Thoracic aorta (tissue), 2 donors: ENCODE measurements around the gene PTPN4. TPM values are rescaled to one million over a fixed set of nuclear protein-coding genes. Genes with fewer than 3 reads are reported as not detected.

ENCODE experiments used
- ATAC-seq: fragments of 150-250 bp; one replicate; pipeline ENCODE4 v1.8.0; 2017; ENCODE audit warnings: low read depth; ENCODE audit not compliant: insufficient number of reproducible peaks, low FRiP score
- DNase-seq: peaks from one replicate; pipeline ENCODE4 v3.0.0-alpha.2; 2020; ENCODE audit warnings: low spot score
- H3K27ac ChIP-seq, 2 donors: fragments of 200-600 bp; sonication (generic); 1 replicate in 1 of 2; 2 replicates in 1 of 2; pipeline ENCODE4 v1.5.1; 2016; ENCODE audit warnings: mild to moderate bottlenecking in 2 of 2, moderate library complexity in 2 of 2
- H3K27me3 ChIP-seq: fragments of 200-600 bp; sonication (generic); replicated peaks from 2 replicates; pipeline ENCODE4 v1.6.0; 2016; ENCODE audit warnings: mild to moderate bottlenecking; ENCODE audit not compliant: insufficient read depth
- H3K36me3 ChIP-seq: fragments of 200-600 bp; sonication (generic); one replicate; pipeline ENCODE4 v1.5.1; 2016
- H3K4me1 ChIP-seq, 2 donors: fragments of 200-600 bp; sonication (generic); 1 replicate in 1 of 2; 2 replicates in 1 of 2; pipeline versions ENCODE4 v1.5.1 to v1.6.0; 2016; ENCODE audit warnings: low read depth in 2 of 2, mild to moderate bottlenecking in 1 of 2; ENCODE audit not compliant: control insufficient read depth in 1 of 2
- H3K4me3 ChIP-seq: fragments of 200-600 bp; sonication (generic); 2 replicates; pipeline ENCODE4 v1.5.1; 2016; ENCODE audit warnings: mild to moderate bottlenecking
- H3K9me3 ChIP-seq: fragments of 200-600 bp; sonication (generic); 2 replicates; pipeline ENCODE4 v1.5.1; 2016
- CTCF ChIP-seq: fragments of 200-600 bp; sonication (generic); IDR thresholded peaks from one replicate; pipeline ENCODE4 v1.5.1; 2019; ENCODE audit warnings: antibody characterized with exemption
- total RNA-seq, 2 donors: library from RNA; depleted of rRNA; stranded (reverse); fragments of >200 nt; gene quantifications; one replicate each; pipeline versions ENCODE4 v1.1.0 to v1.2.3, GENCODE V29; 2016

The PTPN4 gene
- total RNA-seq, 2 donors from 2014 or later, result 18.5 to 43.3 TPM

- no peaks in the 10 kb centered on the region for H3K9me3 ChIP-seq
- ATAC-seq, result no peak
- no peak overlapping the region for H3K27ac ChIP-seq
- TF ChIP-seq CTCF, result no peak
- no peaks in the 10 kb centered on the region for H3K36me3 ChIP-seq
- H3K4me1 ChIP-seq, result no peaks in the 10 kb centered on the region
- no peak overlapping the region for H3K4me3 ChIP-seq
- H3K27me3 ChIP-seq, result no peaks in the 10 kb centered on the region
- no peak for DNase-seq
These were observed 270.2 kb downstream of the PTPN4 start for GRCh38 chr2:120029672-120030640.

- no peak overlapping the region for H3K27ac ChIP-seq
- no peaks in the 10 kb centered on the region for H3K9me3 ChIP-seq
- no peaks in the 10 kb centered on the region for H3K36me3 ChIP-seq
- no peaks in the 10 kb centered on the region for H3K4me1 ChIP-seq
- ATAC-seq, result no peak
- no peak for DNase-seq
- H3K4me3 ChIP-seq, result no peak overlapping the region
- H3K27me3 ChIP-seq, result no peaks in the 10 kb centered on the region
- no peak for TF ChIP-seq CTCF
These were observed 272.6 kb downstream of the PTPN4 start for GRCh38 chr2:120032297-120032696.

Other genes starting within 250 kb of the PTPN4 start
- not detected for gene SCTR, start 235.4 kb upstream of the PTPN4 start, total RNA-seq
- under 1 TPM in 1 of 2 donors, not detected in 1; 0.56 TPM for gene CFAP221, start 215.5 kb upstream of the PTPN4 start, total RNA-seq
- 1 to 10 TPM; 4.2 to 8.9 TPM for gene TMEM177, start 80.7 kb upstream of the PTPN4 start, total RNA-seq